Activated CD8-positive, alpha-beta memory T cell treated with anti-CD3 and anti-CD28 coated beads, Interleukin-2, amount 50 U/mL, for 1 hour (primary cell): Measurements from ENCODE around the gene SRPRA.

Experiments
- DNase-seq: peaks from one replicate; pipeline ENCODE4 v3.0.0-alpha.2; 2020; ENCODE audit errors: extremely low read depth

The SRPRA gene

DNA sequence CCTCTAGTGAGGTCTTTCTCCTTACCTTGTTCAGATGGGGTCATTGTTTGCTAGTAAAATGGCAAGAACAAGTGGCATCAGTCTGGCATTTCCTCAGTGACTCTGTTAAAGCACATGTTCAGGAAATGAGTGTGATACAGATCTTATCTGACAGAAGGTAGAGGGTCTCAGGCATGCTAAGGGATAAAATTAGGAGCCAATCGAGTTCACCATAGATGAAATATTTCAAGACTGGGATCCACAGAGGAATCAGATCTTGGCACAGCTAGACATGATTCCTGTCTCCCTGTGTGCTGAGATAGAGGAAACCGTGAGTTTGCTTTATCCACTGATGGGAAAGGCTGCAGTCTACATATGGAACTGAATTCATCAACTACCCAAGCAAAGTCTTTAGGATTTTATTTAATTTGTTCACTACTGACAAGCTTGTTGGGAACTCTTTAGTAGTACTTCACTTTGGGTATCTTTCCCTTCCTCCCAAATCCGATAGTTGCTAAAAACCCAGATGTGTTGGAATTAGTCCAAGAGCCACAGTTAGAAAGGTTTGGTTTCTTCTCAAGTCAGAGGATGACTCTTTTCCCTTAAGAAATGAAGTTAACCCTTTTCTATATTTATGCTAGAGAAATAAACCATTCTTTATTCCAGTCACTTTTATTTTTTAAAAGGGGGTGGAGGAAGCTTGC lies 38.7 kb downstream of the SRPRA start:
- DNase-seq: no peak

DNA sequence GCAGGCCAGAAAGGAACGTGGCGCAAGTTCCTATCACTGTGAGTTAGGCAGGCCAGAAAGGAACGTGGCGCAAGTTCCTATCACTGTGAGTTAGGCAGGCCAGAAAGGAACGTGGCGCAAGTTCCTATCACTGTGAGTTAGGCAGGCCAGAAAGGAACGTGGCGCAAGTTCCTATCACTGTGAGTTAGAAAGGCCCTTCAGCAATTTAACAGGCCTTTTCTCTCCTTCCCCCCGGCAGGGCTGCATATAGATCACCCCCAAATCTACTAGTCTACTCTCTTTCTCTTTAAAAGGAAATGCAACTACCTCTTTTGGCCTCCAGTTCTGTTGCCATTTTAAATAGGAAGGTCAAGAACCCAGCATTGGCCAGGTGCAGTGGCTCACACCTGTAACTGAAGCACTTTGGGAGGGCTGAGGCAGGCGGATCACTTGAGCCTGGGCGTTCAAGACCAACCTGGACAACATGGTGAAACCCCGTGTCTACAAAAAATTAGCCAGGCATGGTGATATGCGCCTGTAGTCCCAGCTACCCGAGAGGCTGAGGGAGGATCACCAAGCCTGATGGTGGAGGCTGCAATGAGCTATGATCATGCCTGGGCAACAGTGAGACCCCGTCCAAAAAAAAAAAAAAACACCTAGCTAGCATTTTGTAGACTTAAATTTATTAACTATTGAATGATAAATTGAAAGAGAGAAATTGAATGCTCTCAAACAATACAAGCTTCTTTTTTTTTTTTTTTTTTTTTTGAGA lies 42.2 kb downstream of the SRPRA start:
- no peak for DNase-seq

DNA sequence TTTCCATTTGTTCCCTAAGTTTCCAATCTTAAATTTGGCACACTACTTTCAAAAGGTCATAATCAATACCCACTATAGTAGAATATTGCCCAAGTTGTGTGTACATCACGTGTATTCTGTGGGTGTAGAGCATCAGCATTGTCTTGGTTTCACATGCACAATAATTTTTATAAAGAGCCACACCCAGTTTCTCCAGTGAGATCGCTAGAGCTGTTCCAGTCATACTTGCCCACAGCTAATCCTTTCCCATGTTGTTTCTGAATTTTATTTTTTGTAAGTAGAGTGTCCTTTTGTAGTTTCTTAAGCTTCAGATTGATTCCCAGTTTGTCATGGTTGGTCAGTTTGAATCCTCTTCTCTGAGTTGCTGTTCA lies 43.4 kb downstream of the SRPRA start:
- no peak for DNase-seq

DNA sequence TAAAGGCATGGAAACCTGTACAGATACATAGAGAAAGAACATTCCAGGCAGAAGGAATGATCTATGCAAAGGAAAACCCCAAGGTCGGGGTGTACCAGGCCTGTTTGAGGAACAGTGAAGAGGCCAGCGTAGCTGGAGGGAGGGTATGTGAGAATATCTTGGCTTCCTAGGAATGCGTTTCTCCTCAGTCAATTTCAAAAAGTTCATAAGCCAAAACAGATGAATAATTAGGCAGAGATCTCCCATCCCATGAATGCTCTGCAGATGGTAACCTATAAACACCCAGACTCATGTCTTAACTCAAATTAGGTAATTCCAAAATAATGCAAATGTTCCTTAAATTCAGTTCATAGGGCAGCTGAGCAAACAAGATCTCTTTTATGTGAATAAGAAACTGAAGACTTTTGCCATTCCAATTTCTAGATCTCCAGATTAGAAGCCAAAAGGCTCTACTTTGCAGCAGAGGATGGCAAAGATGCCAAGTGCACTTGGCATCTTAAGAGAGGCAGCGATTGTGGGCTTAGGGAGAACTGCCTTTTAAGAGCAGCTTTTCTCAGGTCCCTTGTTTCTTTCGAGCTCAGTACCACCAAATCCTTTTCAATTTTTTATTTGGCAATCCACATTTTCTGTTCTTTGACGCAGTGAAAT lies 43.9 kb downstream of the SRPRA start:
- DNase-seq: no peak

DNA sequence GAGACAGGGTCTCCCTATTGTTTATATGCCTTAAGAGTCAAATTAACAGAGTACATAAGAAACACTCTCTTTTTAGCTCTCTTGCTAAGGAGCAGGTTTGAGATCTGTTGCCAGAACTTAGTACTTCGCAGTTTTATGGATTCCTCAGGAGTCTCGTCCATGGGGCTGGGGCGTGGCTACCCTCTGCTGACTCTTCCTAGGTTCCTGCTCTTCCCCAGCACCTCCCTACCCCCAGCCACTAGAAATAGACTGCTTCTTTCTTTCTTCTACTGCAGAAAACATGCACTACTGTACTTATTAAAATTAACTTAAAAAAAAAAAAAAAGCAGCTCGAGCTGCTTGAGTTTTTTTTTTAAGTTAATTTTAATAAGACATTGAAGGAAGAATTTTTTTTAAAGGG lies 49.1 kb downstream of the SRPRA start:
- no peak for DNase-seq

DNA sequence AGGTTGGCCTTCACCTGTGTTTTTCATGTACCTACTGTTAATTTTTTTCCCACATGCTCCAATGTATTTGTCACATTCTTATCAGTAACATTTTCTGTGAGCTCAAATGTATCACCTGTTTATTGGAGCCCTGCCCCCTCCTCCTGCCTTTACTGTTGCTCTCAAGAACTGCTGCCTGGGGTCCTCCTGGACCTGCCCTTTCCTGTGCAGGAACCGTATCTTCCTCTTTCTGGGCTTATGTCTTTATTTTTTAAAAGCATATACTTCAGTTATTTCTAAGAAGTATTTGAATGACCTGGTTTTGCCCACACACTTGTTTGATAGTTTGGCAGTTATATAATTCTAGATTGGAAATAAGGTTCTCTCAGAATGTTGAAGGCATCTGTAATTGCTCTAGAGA lies 51.2 kb downstream of the SRPRA start:
- no peak for DNase-seq

DNA sequence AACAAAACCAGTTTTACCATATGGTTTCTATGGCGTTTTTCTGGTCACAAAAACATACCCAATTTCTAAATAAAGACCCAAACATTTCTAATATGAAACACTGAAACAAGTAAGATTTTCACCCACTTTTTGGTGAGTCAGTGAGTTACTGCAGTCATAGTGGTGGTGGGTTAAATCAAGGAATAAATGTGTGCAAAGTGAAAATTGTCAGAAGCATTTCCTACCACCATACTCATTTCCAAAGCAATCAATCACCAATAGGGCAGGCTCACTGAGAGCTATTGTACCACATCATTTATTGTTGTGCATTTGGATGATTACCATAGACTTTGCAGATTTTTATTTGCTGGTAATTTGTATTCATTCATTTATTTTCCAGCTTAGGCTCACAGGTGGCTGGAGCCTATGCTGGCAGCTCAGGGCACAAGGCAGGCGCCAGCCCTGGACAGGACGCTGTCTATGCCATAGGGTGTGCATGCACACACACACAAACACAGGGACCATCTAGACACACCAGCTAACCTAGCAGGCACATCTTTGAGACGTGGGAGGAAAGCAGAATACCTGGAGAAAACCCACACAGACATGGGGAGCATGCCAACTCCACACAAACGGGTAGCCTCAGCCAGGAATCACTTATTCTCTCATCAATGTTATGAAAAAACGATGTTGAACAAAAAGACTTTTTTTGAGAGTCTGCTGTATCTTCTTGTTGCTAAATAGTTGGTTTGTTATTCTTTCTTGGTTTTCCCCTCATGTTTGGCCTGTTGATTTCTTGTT lies 52.0 kb downstream of the SRPRA start:
- no peak for DNase-seq

DNA sequence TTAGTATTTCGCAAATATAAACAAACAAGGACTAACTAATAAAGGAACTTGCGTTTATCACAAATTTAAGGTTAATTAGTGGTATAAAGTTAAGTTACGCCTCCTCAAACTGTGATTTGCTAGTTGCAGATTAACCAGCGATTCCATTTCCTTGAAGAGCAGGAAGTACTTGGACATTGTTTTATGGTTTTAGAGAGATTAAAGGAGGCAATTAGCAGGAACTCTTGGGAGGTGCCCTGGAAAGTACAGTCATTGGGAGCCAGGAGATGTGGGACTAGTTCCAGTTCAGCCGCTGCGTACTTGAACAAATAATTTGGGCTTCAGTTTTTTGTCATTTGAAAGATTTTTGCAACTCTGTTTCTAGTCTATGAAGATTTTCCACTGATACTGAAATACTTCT lies 53.9 kb downstream of the SRPRA start:
- no peak for DNase-seq

DNA sequence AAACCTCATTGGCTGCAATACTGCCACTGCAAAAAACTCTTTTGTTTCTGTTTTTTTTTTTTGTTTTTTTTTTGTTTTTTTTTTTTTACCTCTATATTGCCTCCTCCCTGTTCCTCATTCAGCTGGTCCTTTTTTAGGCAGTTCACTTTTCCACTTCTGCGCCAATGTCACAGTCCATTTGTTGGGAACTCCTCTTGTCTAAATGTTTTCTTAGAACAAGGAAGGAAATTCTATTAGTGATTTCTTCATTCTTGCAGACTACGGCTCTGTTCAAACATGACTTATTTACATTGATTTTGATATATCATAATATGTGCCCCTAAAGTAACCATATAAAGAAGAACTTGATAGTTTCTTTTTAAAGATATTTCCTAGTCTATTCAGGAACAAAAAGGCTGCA lies 54.3 kb downstream of the SRPRA start:
- DNase-seq: no peak
